K562 (cell line): ENCODE measurements around the gene GLIS1. TPM values are rescaled to one million over a fixed set of nuclear protein-coding genes. Genes with fewer than 3 reads are reported as not detected.

Source experiments
- ATAC-seq: fragments of 200-7000 bp; cut with Tn5 transposase; 3 replicates; pipeline ENCODE4 v1.9.1; 2020; ENCODE audit warnings: moderate library complexity
- BruUV-seq: library from RNA; stranded (reverse); fragments of 400-500 nt; replicated peaks from 2 replicates; lab custom pipeline; 2021; lab: Mats Ljungman, UMichigan
- CTCF ChIA-PET: fragments of 300-600 bp; formaldehyde crosslinking; extraction: SDS; loops from one replicate; lab custom pipeline; 2021; ENCODE audit warnings: low intra/inter-chr PET ratio; lab: Yijun Ruan, JAX
- POLR2A ChIA-PET: fragments of 300-600, 350-650 bp; sonication (Branson Sonifier 250); formaldehyde crosslinking; extraction: SDS; loops from one replicate; lab custom pipeline; 2021; ENCODE audit warnings: antibody characterized with exemption, inconsistent platforms; lab: Yijun Ruan, JAX
- DNase-seq, 4 experiments: peaks; one replicate each; pipeline versions ENCODE4 v3.0.0 to v3.0.0-alpha.2; 2011 to 2018; ENCODE audit warnings: low spot score in 3 of 4, mixed read lengths in 3 of 4; ENCODE audit errors: extremely low read depth in 1 of 4
- FAIRE-seq: peaks from 2 replicates; lab custom pipeline; 2011; peaks lifted over from hg19 to GRCh38; lab: Jason Lieb, UNC
- H2AFZ ChIP-seq: 2 replicates; pipeline ENCODE4 v1.6.0; 2011; ENCODE audit warnings: low read depth, low read length, control low read depth, inconsistent platforms
- H3K27ac ChIP-seq: fragments of 200-600 bp; 3 replicates; pipeline ENCODE4 v1.8.0; 2011; ENCODE audit warnings: low read depth, mild to moderate bottlenecking, control low read depth, inconsistent platforms, low read length, moderate library complexity, mixed read lengths; ENCODE audit errors: extremely low read depth
- H3K27me3 ChIP-seq, 2 experiments: fragments of 300-600 bp in 1 of 2; 2 replicates in 1 of 2; 3 replicates in 1 of 2; pipeline versions ENCODE4 v1.6.0 to v1.8.0; 2011; ENCODE audit warnings: inconsistent platforms in 2 of 2, low read length in 2 of 2, mild to moderate bottlenecking in 1 of 2, mixed read lengths in 1 of 2, moderate library complexity in 1 of 2; ENCODE audit not compliant: control insufficient read depth in 2 of 2, insufficient read depth in 2 of 2
- H3K36me3 ChIP-seq: fragments of 300-600 bp; 3 replicates; pipeline ENCODE4 v1.8.0; 2011; ENCODE audit warnings: mild to moderate bottlenecking, low read length, inconsistent platforms; ENCODE audit not compliant: control insufficient read depth, insufficient read depth
- H3K4me1 ChIP-seq, 2 experiments: fragments of 200-600 bp in 1 of 2; replicated peaks in 1 of 2; 2 replicates in 1 of 2; 3 replicates in 1 of 2; pipeline versions ENCODE4 v1.5.1 to v1.8.0; 2011; ENCODE audit warnings: inconsistent platforms in 2 of 2, low read length in 2 of 2, mild to moderate bottlenecking in 1 of 2, mixed read lengths in 1 of 2, moderate library complexity in 1 of 2; ENCODE audit not compliant: control insufficient read depth in 2 of 2, insufficient read depth in 2 of 2
- H3K4me2 ChIP-seq: 2 replicates; pipeline ENCODE4 v1.6.1; 2011; ENCODE audit warnings: low read length, control low read depth, inconsistent platforms, mixed read lengths; ENCODE audit not compliant: insufficient read depth
- H3K4me3 ChIP-seq: fragments of 200-600 bp; sonication (generic), shearing (Covaris generic); 2 replicates; pipeline ENCODE4 v1.5.1; 2016; ENCODE audit warnings: control low read depth, inconsistent platforms
- H3K79me2 ChIP-seq: fragments of 200-600 bp; 3 replicates; pipeline ENCODE4 v1.8.0; 2011; ENCODE audit warnings: low read length, inconsistent platforms; ENCODE audit not compliant: control insufficient read depth, insufficient read depth
- H3K9ac ChIP-seq, 2 experiments: 2 replicates each; pipeline versions ENCODE4 v1.6.0 to v1.6.1; 2011; ENCODE audit warnings: low read depth in 2 of 2, low read length in 2 of 2, control low read depth in 1 of 2, inconsistent platforms in 1 of 2, mild to moderate bottlenecking in 1 of 2, mixed read lengths in 1 of 2; ENCODE audit not compliant: insufficient read depth in 1 of 2
- H3K9me1 ChIP-seq: one replicate; pipeline ENCODE4 v1.6.0; 2011; ENCODE audit warnings: inconsistent platforms, mild to moderate bottlenecking, low read length, moderate library complexity; ENCODE audit not compliant: control insufficient read depth, insufficient read depth
- H3K9me3 ChIP-seq: replicated peaks from 2 replicates; pipeline ENCODE4 v1.5.1; 2011; ENCODE audit warnings: low read depth, low read length, inconsistent platforms; ENCODE audit not compliant: control insufficient read depth, insufficient read depth
- H4K20me1 ChIP-seq: replicated peaks from 2 replicates; pipeline ENCODE4 v1.6.1; 2011; ENCODE audit warnings: low read length, inconsistent platforms, mixed read lengths; ENCODE audit not compliant: control insufficient read depth, insufficient read depth
- CHD4 ChIP-seq: fragments of 200-600 bp; sonication (generic); IDR thresholded peaks from 3 replicates; pipeline ENCODE4 v1.6.1; 2012; ENCODE audit warnings: low read depth, mild to moderate bottlenecking, mixed read lengths, low read length, inconsistent platforms; ENCODE audit not compliant: insufficient read depth, insufficient replicate concordance, poor library complexity, severe bottlenecking
- MYNN ChIP-seq, 2 experiments: sonication (generic); formaldehyde crosslinking in 1 of 2; IDR thresholded peaks; 2 replicates each; pipeline versions ENCODE4 v1.5.0 to v1.6.1; 2016 to 2020; ENCODE audit warnings: antibody characterized with exemption in 1 of 2, missing genetic modification reagents in 1 of 2
- WGBS: fragments of 100-300 bp; shearing (Covaris generic); methylation state at CpG from one replicate; pipeline ENCODE4 v1.1.6; 2016; ENCODE audit warnings: low coverage, mixed read lengths; ENCODE audit not compliant: insufficient coverage; ENCODE audit errors: missing lambda C conversion rate; 5-methylcytosine and 5-hydroxymethylcytosine counted together
- in situ Hi-C: fragments of 300-500 bp; cut with MboI; formaldehyde crosslinking; loops from 4 replicates; pipeline ENCODE4 v1.15.0; 2018; ENCODE audit warnings: inconsistent platforms, mixed read lengths
- intact Hi-C: fragments of 100-400 bp; cut with micrococcal nuclease; formaldehyde crosslinking; loops from 2 replicates; pipeline ENCODE4 v1.14.2; 2022
- polyA plus RNA-seq, 8 experiments: library from polyadenylated mRNA; depleted of rRNA in 4 of 8; stranded (reverse) in 5 of 8; unstranded in 3 of 8; fragments of >200 nt; fragmentation: Nextera tagmentation in 2 of 8; fragmentation: Illumina TruSeq in 1 of 8; extraction: Ambion mirVana in 2 of 8; extraction: Trizol in 1 of 8; gene quantifications; 2 replicates each; pipeline versions ENCODE4 v1.2.1 to v1.2.3, GENCODE V29; 2011 to 2014; ENCODE audit warnings: inconsistent platforms in 1 of 8, missing spikeins in 1 of 8
- total RNA-seq, 7 experiments: library from RNA; depleted of rRNA in 6 of 7; stranded (reverse); fragments of >200 nt in 6 of 7; fragmentation: Illumina TruSeq in 2 of 7; extraction: Trizol in 2 of 7; gene quantifications; 2 replicates each; pipeline versions ENCODE4 v1.2.1 to v1.2.3, GENCODE V29; 2011 to 2021; ENCODE audit warnings: low replicate concordance in 1 of 7
- TF ChIP-seq, protein P1 (sequence below): fragments of 450-650 bp; IDR thresholded peaks from 2 replicates; pipeline ENCODE4 v1.6.1; 2014; ENCODE audit warnings: low read depth, mild to moderate bottlenecking, moderate library complexity, borderline replicate concordance
- TF ChIP-seq, protein P2 (sequence below): IDR thresholded peaks from 3 replicates; pipeline ENCODE4 v1.6.1; 2011; ENCODE audit warnings: borderline replicate concordance, mild to moderate bottlenecking; ENCODE audit not compliant: insufficient read length, insufficient read depth

GLIS1 gene
- total and polyA plus RNA-seq, 9 of the 15 experiments (the other 6 are each of a cell fraction or from before 2014, with no cell fraction given) = not detected

DNA sequence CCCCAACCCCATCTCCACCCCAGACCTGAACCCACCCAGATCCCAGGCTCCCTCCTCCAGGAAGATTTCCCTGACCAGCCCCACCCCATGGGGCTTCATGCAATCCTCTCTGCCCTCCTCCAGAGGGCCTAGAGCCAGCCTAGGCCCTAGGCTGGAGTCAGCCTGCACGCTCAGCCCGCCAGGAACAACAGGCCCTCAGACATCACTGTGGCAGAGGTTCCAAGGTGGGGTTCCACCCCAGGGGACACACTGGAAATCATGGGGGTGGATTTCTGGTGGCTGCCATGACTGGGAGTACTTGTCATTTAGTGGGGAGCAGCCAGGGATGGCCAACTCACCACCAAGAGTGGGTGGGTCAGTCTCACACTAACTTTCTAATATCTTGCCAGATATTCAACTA, 122.0 kb downstream of the GLIS1 start (continued):
- TF ChIP-seq CHD4 = no peak
- TF ChIP-seq, protein P1, sequence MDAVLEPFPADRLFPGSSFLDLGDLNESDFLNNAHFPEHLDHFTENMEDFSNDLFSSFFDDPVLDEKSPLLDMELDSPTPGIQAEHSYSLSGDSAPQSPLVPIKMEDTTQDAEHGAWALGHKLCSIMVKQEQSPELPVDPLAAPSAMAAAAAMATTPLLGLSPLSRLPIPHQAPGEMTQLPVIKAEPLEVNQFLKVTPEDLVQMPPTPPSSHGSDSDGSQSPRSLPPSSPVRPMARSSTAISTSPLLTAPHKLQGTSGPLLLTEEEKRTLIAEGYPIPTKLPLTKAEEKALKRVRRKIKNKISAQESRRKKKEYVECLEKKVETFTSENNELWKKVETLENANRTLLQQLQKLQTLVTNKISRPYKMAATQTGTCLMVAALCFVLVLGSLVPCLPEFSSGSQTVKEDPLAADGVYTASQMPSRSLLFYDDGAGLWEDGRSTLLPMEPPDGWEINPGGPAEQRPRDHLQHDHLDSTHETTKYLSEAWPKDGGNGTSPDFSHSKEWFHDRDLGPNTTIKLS = no peak

DNA sequence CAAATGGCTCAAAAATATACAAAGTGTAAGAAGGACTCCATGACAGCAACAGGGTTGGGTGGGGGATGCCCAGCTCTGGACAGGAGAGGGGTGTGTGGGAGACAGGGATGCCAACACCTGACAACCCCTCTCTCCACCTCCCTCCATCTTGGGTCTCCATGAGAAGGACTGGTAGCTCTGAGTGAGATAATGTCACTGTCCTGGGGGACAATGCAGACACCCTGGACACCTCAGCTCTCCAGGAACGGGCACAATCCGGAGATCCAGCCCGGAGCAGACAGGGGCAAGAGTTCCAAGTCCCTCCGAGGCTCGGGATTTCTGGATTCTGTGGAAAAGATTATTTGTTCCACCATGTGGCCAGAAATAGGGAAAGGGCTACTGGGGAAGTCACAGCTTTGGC, 122.5 kb downstream of the GLIS1 start:
- POLR2A ChIA-PET = interaction anchor here (0.7 to 1.0 kb wide), 2 partner anchors 9 to 95 kb away, joined by 4 to 6 read pairs; no protein-coding TSS in a partner anchor
- Histone ChIP-seq H3K4me3 (no peak overlapping the region), H4K20me1 (peaks cover 16% of the 10 kb centered on the region; the same call in 1 of the 2 replicates), H3K79me2 (no peaks in the 10 kb centered on the region), H3K4me2 (no peak overlapping the region), H2AFZ (no peak overlapping the region), H3K9me3 (no peaks in the 10 kb centered on the region), H3K9ac (no peak overlapping the region), H3K27ac (no peak overlapping the region), H3K36me3 (no peaks in the 10 kb centered on the region), H3K4me1 (no peaks in the 10 kb centered on the region), H3K9me1 (no peaks in the 10 kb centered on the region), H3K27me3 (peaks cover 19 to 53% of the 10 kb centered on the region in 2 experiments)
- FAIRE-seq (no peak), DNase-seq (no peak), ATAC-seq (no peak)
- in situ Hi-C loops = no loop called here
- intact Hi-C loops = no loop called here
- TF ChIP-seq, protein P2, sequence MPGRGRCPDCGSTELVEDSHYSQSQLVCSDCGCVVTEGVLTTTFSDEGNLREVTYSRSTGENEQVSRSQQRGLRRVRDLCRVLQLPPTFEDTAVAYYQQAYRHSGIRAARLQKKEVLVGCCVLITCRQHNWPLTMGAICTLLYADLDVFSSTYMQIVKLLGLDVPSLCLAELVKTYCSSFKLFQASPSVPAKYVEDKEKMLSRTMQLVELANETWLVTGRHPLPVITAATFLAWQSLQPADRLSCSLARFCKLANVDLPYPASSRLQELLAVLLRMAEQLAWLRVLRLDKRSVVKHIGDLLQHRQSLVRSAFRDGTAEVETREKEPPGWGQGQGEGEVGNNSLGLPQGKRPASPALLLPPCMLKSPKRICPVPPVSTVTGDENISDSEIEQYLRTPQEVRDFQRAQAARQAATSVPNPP = no peak
- TF ChIP-seq MYNN (IDR thresholded peaks at IDR 0.05) (no peak), MYNN (CRISPR knock-in tag; IDR thresholded peaks at IDR 0.05) (no peak)
- no TSS peak for BruUV-seq
- CTCF ChIA-PET = no interaction called here
- WGBS = 0% methylated on average over 4 of the region's 5 CpGs
